Skeletal muscle cell (primary cell): ENCODE data around the gene QSER1.

Experiments
- DNase-seq: peaks from one replicate; pipeline ENCODE4 v3.0.0-alpha.2; 2010; ENCODE audit warnings: low read depth
- H3K4me3 ChIP-seq: 2 replicates; pipeline ENCODE4 v1.5.1; 2011; ENCODE audit warnings: low read depth, mild to moderate bottlenecking, control low read depth, low read length, moderate library complexity

The QSER1 gene

GRCh38 chr11:32982626-32983025 is 90.0 kb downstream of the QSER1 start:
- no peak for DNase-seq
- no peak overlapping the region for H3K4me3 ChIP-seq

GRCh38 chr11:32983506-32983905 is 90.9 kb downstream of the QSER1 start:
- DNase-seq: no peak
- no peak overlapping the region for H3K4me3 ChIP-seq

DNA sequence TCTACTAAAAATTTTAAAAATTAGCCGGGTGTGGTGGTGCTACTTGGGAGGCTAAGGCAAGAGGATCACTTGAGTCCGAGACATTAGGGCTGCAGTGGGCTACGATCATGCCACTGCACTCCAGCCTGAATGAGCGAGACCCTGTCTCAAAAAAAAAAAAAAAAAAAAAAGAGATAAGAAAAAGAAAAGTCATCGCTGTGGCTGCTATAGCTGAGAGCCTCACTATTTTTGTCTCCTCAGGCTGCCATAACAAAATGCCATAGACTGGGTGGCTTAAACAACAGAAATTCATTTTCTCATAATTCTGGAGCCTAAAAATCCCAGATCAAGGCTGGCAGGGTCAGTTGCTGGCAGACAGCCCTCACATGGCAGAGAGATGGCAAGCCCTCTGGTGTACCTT is 93.0 kb downstream of the QSER1 start:
- no peak for DNase-seq
- no peak overlapping the region for H3K4me3 ChIP-seq

DNA sequence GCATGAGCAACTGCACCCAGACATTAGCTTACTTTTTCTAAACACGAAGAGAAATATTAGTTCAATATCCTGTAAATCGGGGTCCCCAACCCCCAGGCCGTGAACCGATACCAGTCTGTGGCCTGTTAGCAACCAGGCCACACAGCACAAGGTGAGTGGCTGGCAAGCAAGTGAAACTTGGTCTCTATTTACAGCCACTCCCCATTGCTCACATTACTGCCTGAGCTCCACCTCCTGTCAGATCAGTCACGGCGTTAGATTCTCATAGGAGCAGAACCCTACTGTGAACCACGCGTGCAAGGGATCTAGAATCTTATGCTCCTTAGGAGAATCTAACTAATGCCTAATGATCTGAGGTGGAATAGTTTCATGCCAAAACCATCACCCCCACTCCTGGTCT is 95.2 kb downstream of the QSER1 start:
- no peak overlapping the region for H3K4me3 ChIP-seq
- DNase-seq: no peak

GRCh38 chr11:32990481-32990880 is 97.9 kb downstream of the QSER1 start:
- no peak for DNase-seq
- H3K4me3 ChIP-seq: no peak overlapping the region

- no peak overlapping the region for H3K4me3 ChIP-seq
- no peak for DNase-seq
Measured at GRCh38 chr11:32991427-32991826, 98.8 kb downstream of the QSER1 start.

DNA sequence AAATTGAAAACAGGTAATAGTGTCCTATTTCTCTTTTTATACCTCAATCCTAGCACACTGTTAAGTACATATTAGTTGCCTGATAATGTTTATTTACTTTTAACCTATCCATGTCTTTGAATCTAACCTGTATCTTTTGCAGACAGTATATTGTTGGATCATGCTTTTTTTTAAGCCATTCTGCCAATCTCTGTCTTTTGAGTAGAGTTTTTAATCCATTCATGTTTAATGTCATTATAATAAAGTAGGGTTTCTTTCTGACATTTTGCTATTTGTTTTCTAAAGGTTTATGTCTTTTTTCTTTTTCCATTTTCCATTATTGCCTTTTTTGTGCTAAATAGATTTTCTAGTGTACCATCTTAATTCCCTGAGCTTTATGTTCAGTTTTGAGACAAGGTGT is 99.3 kb downstream of the QSER1 start:
- no peak for DNase-seq
- no peak overlapping the region for H3K4me3 ChIP-seq

- DNase-seq: peak; percentile 56
- no peak overlapping the region for H3K4me3 ChIP-seq
Measured at GRCh38 chr11:33000181-33000580, 107.6 kb downstream of the QSER1 start.

- no peak for DNase-seq
- H3K4me3 ChIP-seq: no peak overlapping the region
Measured at GRCh38 chr11:33001281-33001680, 108.7 kb downstream of the QSER1 start.

DNA sequence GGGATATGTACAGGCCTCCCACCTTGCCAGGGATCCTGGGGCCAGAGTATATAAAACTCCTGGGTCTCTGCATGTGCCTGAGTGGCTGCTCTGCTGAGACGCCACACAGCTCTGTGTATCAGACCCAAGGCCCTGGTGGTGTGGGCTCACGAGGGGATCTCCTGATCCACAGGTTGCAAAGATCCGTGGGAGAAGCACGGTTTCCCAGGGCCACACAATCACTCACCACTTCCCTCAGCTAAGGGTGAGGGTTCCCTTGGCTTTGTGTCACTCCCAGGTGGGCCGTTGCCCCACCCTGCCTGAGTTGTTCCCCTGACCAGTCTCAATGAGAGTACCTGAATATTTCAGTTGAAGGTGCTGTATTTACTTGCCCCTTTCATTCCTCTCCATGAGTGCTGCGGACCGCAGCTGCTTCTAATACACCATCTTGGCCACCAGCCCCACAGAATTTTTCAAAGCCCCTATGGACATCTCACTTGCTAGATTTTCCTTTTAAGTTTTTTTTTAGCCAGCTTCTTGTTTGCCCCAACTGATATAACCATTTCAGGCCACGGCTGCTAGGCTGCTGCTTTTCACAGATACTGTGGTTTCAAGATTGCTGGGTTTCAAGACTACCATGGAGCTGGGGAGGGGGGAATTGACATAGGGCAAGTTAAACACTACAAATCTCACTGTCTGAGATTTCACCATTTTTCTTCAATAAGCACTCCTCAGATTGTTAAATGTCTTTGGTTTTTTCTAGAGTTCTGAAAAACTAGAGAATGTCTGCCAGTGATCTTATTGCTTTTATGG is 109.3 kb downstream of the QSER1 start:
- no peak for DNase-seq
- H3K4me3 ChIP-seq: no peak overlapping the region

DNA sequence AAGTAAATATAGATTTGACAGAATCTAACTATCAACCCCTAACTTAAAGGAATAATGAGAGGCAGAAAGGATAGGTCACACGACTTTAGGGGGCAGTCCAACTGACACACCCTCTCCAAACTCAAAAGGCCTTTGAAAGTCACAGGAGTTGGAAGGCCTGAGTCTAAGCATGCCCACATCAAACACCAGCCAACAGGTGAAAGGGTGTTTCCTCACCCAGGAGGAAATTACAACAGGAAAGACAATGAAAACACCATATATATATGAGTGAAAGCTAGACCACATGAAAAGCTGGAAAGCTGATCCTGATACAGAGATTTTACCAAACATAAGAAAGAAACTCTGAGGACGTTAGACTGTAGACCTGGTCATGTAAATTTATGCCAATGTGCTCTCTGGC is 112.6 kb downstream of the QSER1 start:
- no peak for DNase-seq
- H3K4me3 ChIP-seq: no peak overlapping the region

GRCh38 chr11:33006010-33006409 is 113.4 kb downstream of the QSER1 start:
- H3K4me3 ChIP-seq: no peak overlapping the region
- DNase-seq: no peak

DNA sequence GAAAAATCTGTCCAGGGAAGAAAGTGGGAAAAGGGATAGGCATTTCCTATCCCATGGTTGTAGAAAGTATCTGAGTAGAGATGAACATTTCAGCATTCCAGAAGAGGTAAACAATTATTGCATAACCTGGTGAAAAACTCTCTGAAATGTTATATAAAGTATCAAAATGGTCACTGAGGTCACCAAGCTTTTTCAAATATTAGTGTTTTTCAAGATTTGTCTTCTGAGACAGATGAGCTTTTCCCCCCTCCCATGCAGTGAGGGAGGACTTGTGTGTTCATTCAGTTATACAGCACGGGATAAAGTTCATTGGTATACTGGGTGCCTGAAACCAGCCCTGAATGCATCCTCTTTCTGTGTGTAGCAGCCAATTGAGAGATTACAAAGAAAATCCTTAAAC is 121.1 kb downstream of the QSER1 start:
- H3K4me3 ChIP-seq: no peak overlapping the region
- DNase-seq: no peak

- H3K4me3 ChIP-seq: peak within 1 kb of the TSS; percentile 63
- DNase-seq: peak; percentile 53
Measured at GRCh38 chr11:33015621-33016551, 123.3 kb downstream of the QSER1 start, which contains the start of gene DEPDC7. DEPDC7 (plus strand) TSS chr11:33015878; CDS start chr11:33015956, 78 bp downstream.

DNA sequence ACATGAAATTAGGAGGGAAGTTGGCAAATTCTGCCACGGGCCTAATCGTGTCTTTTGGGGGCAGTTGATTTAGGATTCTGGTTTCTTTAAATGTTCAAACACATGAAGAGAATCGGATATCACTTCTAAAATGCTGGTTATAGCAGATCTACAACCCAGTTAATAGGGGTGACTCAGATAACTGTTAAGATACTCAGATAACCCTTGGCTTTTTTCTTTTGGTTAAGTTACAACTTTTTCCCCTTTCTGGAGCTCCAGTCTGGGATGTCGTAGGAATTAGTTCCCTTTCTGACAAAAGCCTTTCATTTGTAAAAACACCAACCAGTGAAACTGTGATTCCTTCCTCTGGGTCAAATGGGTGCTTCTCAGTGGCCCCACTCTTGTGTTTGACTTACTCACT is 124.0 kb downstream of the QSER1 start:
- DNase-seq: no peak
- H3K4me3 ChIP-seq: peak overlapping the region; percentile 63

- no peak overlapping the region for H3K4me3 ChIP-seq
- DNase-seq: no peak
Measured at GRCh38 chr11:33017478-33017877, 124.9 kb downstream of the QSER1 start.

GRCh38 chr11:33017965-33018364 is 125.4 kb downstream of the QSER1 start:
- H3K4me3 ChIP-seq: no peak overlapping the region

GRCh38 chr11:33018840-33019239 is 126.2 kb downstream of the QSER1 start:
- no peak overlapping the region for H3K4me3 ChIP-seq
- no peak for DNase-seq

More at GRCh38 chr11:33017965-33018364, 125.4 kb downstream of the QSER1 start:
- no peak for DNase-seq

DNA sequence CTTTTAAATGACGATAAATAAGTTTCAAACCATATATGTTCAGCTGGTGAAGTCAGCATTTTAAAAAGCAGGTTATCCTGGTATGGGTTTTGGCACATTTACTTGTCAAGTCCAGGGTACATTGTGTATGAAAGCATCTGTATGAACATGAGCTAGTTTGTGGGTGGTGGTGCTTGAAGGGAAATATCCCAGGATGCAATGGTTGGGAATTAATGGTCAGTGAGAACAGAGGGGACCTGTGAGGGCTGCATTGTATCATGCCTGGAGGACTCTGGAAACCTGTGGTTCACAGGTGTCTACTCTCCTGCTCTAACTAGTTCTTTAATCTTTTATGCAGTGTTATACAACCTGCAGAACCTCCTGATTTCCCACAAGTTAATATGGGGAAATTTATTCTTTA is 128.9 kb downstream of the QSER1 start:
- H3K4me3 ChIP-seq: no peak overlapping the region
- DNase-seq: no peak

DNA sequence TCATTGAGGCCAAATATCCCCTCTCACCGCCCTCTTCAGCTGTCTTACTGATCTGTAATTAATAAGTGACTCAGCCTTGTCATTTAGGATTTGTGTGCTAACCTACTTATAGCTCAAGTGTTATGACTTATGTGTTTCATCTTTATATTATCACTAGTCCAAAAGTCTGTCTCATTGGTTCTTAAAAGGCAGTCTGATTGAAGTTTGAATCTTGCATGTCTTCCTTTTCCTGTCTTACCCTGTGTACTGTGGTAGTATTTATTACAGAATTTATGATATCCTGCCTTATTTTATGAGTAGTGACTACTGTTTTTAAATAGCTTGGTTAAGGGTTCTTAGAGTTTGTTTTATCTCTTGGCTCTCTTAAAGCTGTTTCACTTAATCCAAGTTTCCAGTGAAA is 129.3 kb downstream of the QSER1 start:
- H3K4me3 ChIP-seq: no peak overlapping the region
- no peak for DNase-seq
